Panc1 (cell line): Measurements from ENCODE around the gene ENTPD1. TPM values are rescaled to one million over a fixed set of nuclear protein-coding genes. Genes with fewer than 3 reads are reported as not detected.

Experiments
- ATAC-seq: fragments of 200-7000 bp; cut with Tn5 transposase; 2 replicates; pipeline ENCODE4 v1.9.1; 2020; ENCODE audit warnings: mild to moderate bottlenecking, moderate library complexity
- BruUV-seq: library from RNA; stranded (reverse); fragments of 400-500 nt; replicated peaks from 2 replicates; lab custom pipeline; 2021; lab: Mats Ljungman, UMichigan
- CTCF ChIA-PET: fragments of 300-600 bp; sonication (Branson Sonifier 250); formaldehyde crosslinking; loops from one replicate; lab custom pipeline; 2022; ENCODE audit warnings: antibody characterized with exemption; lab: Charles Lee
- POLR2A ChIA-PET: fragments of 300-600 bp; sonication (Branson Sonifier 250); formaldehyde crosslinking; loops from one replicate; lab custom pipeline; 2022; ENCODE audit warnings: antibody characterized with exemption; lab: Charles Lee
- DNase-seq: peaks from one replicate; pipeline ENCODE4 v3.0.0-alpha.2; 2010; ENCODE audit warnings: low read depth, low spot score
- H3K27ac ChIP-seq: 2 replicates; pipeline ENCODE4 v1.5.1; 2011; ENCODE audit warnings: mild to moderate bottlenecking, low read length, inconsistent platforms
- H3K27me3 ChIP-seq: fragments of 200-500 bp; sonication (Bioruptor generic); 2 replicates; pipeline ENCODE4 v1.6.0; 2014; ENCODE audit warnings: low read length, inconsistent platforms; ENCODE audit not compliant: control insufficient read depth, insufficient read depth
- H3K36me3 ChIP-seq: fragments of 200-500 bp; sonication (Bioruptor generic); 2 replicates; pipeline ENCODE4 v1.5.1; 2014; ENCODE audit warnings: inconsistent platforms, mild to moderate bottlenecking, low read length, moderate library complexity; ENCODE audit not compliant: control insufficient read depth, insufficient read depth
- H3K4me1 ChIP-seq: 2 replicates; pipeline ENCODE4 v1.5.1; 2011; ENCODE audit warnings: inconsistent platforms, mild to moderate bottlenecking, low read length, moderate library complexity; ENCODE audit not compliant: control insufficient read depth, insufficient read depth
- H3K4me3 ChIP-seq, 2 experiments: 2 replicates each; pipeline ENCODE4 v1.5.1; 2011 to 2012; ENCODE audit warnings: low read depth in 2 of 2, low read length in 2 of 2, mild to moderate bottlenecking in 2 of 2, inconsistent platforms in 1 of 2, moderate library complexity in 1 of 2
- H3K9me3 ChIP-seq: fragments of 200-500 bp; sonication (Bioruptor generic); 2 replicates; pipeline ENCODE4 v1.5.1; 2014; ENCODE audit warnings: low read depth, mild to moderate bottlenecking, inconsistent platforms, low read length, moderate library complexity; ENCODE audit not compliant: control insufficient read depth, insufficient read depth
- POLR2AphosphoS5 ChIP-seq: IDR thresholded peaks from 2 replicates; pipeline ENCODE4 v1.6.1; 2012; ENCODE audit warnings: mild to moderate bottlenecking, low read depth, low read length, moderate library complexity
- SIN3A ChIP-seq: IDR thresholded peaks from 2 replicates; pipeline ENCODE4 v1.6.1; 2012; ENCODE audit warnings: low read depth, mild to moderate bottlenecking, low read length, moderate library complexity, borderline replicate concordance; ENCODE audit not compliant: insufficient read depth
- TCF7L2 ChIP-seq: IDR thresholded peaks from 2 replicates; pipeline ENCODE4 v1.6.1; 2011; ENCODE audit warnings: mild to moderate bottlenecking, low read depth, low read length, inconsistent platforms
- in situ Hi-C: cut with HindIII; loops from 2 replicates; pipeline ENCODE4 v1.10.0; 2016; ENCODE audit warnings: low sequenced_read_pairs, low pct_unique_long_range_greater_than_20kb
- intact Hi-C: fragments of 100-400 bp; cut with micrococcal nuclease; formaldehyde crosslinking; loops from one replicate; pipeline ENCODE4 v1.10.0; 2022; ENCODE audit not compliant: unreplicated experiment
- total RNA-seq: library from RNA; stranded (reverse); gene quantifications from one replicate; pipeline ENCODE4 v1.2.1, GENCODE V29; 2021; ENCODE audit not compliant: unreplicated experiment
- TF ChIP-seq, protein P1 (sequence below): fragments of 450-650 bp; IDR thresholded peaks from 2 replicates; pipeline ENCODE4 v1.5.1; 2017; ENCODE audit warnings: mild to moderate bottlenecking
- TF ChIP-seq, protein P2 (sequence below), 2 experiments: IDR thresholded peaks; 2 replicates each; pipeline ENCODE4 v1.6.1; 2011 to 2012; ENCODE audit warnings: low read depth in 2 of 2, control low read depth in 1 of 2, low read length in 1 of 2, mild to moderate bottlenecking in 1 of 2, moderate library complexity in 1 of 2; ENCODE audit not compliant: insufficient read depth in 1 of 2

Gene ENTPD1
- total RNA-seq, 1 experiment from 2014 or later: 0.31 TPM

DNA sequence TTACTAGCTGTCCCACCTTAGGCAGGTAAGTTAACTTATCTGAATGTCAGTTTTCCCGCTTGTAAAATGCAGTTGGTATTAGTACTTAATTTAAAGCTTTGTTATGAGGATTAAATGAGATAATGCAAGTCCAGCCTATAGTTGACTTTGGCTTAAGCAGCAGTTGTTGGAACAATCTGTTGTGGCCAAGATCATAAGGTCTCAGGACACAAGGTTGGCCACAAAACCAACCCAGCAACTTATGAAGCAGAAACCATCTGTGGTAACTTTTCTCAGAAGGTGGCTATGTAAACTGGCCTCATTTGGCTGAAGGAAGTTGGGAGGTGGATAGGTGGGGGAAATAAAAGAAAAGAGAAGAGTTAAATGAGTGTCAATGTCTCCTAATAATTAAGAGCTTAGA is 29.4 kb downstream of the ENTPD1 start:
- no peak for ATAC-seq
- no peak for DNase-seq
- Histone ChIP-seq H3K4me1 (no peaks in the 10 kb centered on the region), H3K36me3 (no peaks in the 10 kb centered on the region), H3K9me3 (no peaks in the 10 kb centered on the region), H3K27me3 (peaks cover 3% of the 10 kb centered on the region), H3K4me3 (no peak overlapping the region), H3K27ac (no peak overlapping the region)
- ChIA-PET POLR2A (no interaction called here), CTCF (no interaction called here)
- no TSS peak for BruUV-seq
- in situ Hi-C loops (no loop called here), intact Hi-C loops (no loop called here)
- TF ChIP-seq, protein P1, sequence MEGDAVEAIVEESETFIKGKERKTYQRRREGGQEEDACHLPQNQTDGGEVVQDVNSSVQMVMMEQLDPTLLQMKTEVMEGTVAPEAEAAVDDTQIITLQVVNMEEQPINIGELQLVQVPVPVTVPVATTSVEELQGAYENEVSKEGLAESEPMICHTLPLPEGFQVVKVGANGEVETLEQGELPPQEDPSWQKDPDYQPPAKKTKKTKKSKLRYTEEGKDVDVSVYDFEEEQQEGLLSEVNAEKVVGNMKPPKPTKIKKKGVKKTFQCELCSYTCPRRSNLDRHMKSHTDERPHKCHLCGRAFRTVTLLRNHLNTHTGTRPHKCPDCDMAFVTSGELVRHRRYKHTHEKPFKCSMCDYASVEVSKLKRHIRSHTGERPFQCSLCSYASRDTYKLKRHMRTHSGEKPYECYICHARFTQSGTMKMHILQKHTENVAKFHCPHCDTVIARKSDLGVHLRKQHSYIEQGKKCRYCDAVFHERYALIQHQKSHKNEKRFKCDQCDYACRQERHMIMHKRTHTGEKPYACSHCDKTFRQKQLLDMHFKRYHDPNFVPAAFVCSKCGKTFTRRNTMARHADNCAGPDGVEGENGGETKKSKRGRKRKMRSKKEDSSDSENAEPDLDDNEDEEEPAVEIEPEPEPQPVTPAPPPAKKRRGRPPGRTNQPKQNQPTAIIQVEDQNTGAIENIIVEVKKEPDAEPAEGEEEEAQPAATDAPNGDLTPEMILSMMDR: no peak
- TF ChIP-seq, protein P2, sequence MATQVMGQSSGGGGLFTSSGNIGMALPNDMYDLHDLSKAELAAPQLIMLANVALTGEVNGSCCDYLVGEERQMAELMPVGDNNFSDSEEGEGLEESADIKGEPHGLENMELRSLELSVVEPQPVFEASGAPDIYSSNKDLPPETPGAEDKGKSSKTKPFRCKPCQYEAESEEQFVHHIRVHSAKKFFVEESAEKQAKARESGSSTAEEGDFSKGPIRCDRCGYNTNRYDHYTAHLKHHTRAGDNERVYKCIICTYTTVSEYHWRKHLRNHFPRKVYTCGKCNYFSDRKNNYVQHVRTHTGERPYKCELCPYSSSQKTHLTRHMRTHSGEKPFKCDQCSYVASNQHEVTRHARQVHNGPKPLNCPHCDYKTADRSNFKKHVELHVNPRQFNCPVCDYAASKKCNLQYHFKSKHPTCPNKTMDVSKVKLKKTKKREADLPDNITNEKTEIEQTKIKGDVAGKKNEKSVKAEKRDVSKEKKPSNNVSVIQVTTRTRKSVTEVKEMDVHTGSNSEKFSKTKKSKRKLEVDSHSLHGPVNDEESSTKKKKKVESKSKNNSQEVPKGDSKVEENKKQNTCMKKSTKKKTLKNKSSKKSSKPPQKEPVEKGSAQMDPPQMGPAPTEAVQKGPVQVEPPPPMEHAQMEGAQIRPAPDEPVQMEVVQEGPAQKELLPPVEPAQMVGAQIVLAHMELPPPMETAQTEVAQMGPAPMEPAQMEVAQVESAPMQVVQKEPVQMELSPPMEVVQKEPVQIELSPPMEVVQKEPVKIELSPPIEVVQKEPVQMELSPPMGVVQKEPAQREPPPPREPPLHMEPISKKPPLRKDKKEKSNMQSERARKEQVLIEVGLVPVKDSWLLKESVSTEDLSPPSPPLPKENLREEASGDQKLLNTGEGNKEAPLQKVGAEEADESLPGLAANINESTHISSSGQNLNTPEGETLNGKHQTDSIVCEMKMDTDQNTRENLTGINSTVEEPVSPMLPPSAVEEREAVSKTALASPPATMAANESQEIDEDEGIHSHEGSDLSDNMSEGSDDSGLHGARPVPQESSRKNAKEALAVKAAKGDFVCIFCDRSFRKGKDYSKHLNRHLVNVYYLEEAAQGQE (IDR thresholded peaks at IDR 0.05; ENCODE audit: insufficient read depth in 1 of 2, low read depth in 2 of 2, low read length in 1 of 2): no peak
- TF ChIP-seq POLR2AphosphoS5 (no peak), TCF7L2 (no peak), SIN3A (no peak)

DNA sequence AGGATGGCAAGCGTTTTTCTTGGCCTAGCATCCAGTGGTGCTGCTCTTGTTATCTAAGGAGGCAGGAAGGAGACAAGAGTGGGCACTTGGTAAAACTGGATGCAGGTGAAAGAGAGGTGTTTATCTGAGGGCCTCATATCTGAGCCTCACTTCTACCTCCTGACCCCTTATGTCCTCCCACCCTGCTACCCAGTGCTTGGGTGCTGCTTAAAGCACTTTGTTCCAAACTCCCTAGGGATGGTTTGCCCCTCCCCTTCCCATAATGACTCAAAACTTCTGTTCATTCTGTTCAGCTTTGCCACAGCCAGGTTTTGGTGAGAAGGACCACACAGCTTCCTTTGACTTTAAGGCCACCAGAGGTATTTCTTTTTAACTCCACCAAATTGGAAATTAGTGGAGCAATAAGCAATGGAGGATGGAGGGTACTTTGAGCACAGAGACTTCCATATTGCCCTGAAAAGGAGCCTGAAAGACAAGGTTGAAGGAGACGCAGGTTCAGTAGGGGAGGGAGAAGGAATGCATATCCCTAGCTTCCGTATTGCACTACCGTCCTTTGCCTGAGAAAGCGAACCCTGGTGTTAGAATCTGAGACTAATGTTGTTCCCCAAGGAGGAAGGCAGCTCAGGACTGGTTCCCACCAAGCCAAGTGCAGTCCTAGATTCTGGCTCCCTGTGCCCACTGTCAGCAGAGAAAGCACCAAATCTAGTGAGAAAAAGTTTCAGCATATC is 30.1 kb downstream of the ENTPD1 start:
- no peak for DNase-seq
- intact Hi-C loops (no loop called here), in situ Hi-C loops (no loop called here)
- TF ChIP-seq SIN3A: no peak
- TF ChIP-seq, protein P1: no peak
- TF ChIP-seq TCF7L2: no peak
- TF ChIP-seq, protein P2 (IDR thresholded peaks at IDR 0.05; ENCODE audit: insufficient read depth in 1 of 2, low read depth in 2 of 2, low read length in 1 of 2): no peak
- TF ChIP-seq POLR2AphosphoS5: no peak
- Histone ChIP-seq H3K4me1 (no peaks in the 10 kb centered on the region), H3K4me3 (no peak overlapping the region), H3K9me3 (no peaks in the 10 kb centered on the region), H3K36me3 (no peaks in the 10 kb centered on the region), H3K27me3 (peaks cover 6% of the 10 kb centered on the region), H3K27ac (no peak overlapping the region)
- no peak for ATAC-seq
- no TSS peak for BruUV-seq
- POLR2A ChIA-PET: no interaction called here
- CTCF ChIA-PET: no interaction called here
